KMS-11 (cell line): ENCODE data around the gene SLC2A4RG.

Source experiments
- H2AFZ ChIP-seq: fragments of 200-600 bp; sonication (generic); 2 replicates; pipeline ENCODE4 v1.6.1; 2016; ENCODE audit warnings: antibody characterized with exemption, mixed run types, low read depth
- H3K27ac ChIP-seq: fragments of 200-600 bp; sonication (generic); 2 replicates; pipeline ENCODE4 v1.6.1; 2016; ENCODE audit warnings: mild to moderate bottlenecking, mixed run types
- H3K27me3 ChIP-seq: fragments of 200-600 bp; sonication (generic); 2 replicates; pipeline ENCODE4 v1.6.1; 2017; ENCODE audit warnings: mild to moderate bottlenecking, low read depth, mixed run types, moderate library complexity; ENCODE audit not compliant: insufficient read depth
- H3K36me3 ChIP-seq: fragments of 200-600 bp; sonication (generic); 2 replicates; pipeline ENCODE4 v1.6.1; 2017; ENCODE audit warnings: mild to moderate bottlenecking, mixed run types; ENCODE audit not compliant: insufficient read depth
- H3K4me1 ChIP-seq: fragments of 200-600 bp; sonication (generic); 2 replicates; pipeline ENCODE4 v1.6.1; 2016; ENCODE audit warnings: mild to moderate bottlenecking, low read depth, mixed run types; ENCODE audit not compliant: poor library complexity, severe bottlenecking
- H3K4me2 ChIP-seq: fragments of 200-600 bp; sonication (generic); 2 replicates; pipeline ENCODE4 v1.7.0; 2016; ENCODE audit warnings: mild to moderate bottlenecking, mixed run types
- H3K4me3 ChIP-seq: fragments of 200-600 bp; sonication (generic); IDR thresholded peaks from 2 replicates; pipeline ENCODE4 v1.6.1; 2017; ENCODE audit warnings: low read depth, low read length, mixed read lengths; ENCODE audit not compliant: insufficient read depth
- H3K79me2 ChIP-seq: fragments of 200-600 bp; sonication (generic); 2 replicates; pipeline ENCODE4 v1.6.1; 2016; ENCODE audit warnings: low read depth, mixed run types; ENCODE audit not compliant: insufficient read depth
- H3K9ac ChIP-seq: fragments of 200-600 bp; sonication (generic); 2 replicates; pipeline ENCODE4 v1.6.1; 2016; ENCODE audit warnings: mild to moderate bottlenecking, mixed run types
- H4K20me1 ChIP-seq: fragments of 200-600 bp; sonication (generic); 2 replicates; pipeline ENCODE4 v1.6.1; 2016; ENCODE audit warnings: mild to moderate bottlenecking, mixed run types; ENCODE audit not compliant: insufficient read depth
- TF ChIP-seq, protein P1 (sequence below): fragments of 200-600 bp; sonication (generic); conservative IDR thresholded peaks from 2 replicates; pipeline ENCODE4 v1.6.1; 2017; ENCODE audit warnings: low read depth, mild to moderate bottlenecking, antibody characterized with exemption, low read length, moderate library complexity, mixed read lengths

The SLC2A4RG gene

DNA sequence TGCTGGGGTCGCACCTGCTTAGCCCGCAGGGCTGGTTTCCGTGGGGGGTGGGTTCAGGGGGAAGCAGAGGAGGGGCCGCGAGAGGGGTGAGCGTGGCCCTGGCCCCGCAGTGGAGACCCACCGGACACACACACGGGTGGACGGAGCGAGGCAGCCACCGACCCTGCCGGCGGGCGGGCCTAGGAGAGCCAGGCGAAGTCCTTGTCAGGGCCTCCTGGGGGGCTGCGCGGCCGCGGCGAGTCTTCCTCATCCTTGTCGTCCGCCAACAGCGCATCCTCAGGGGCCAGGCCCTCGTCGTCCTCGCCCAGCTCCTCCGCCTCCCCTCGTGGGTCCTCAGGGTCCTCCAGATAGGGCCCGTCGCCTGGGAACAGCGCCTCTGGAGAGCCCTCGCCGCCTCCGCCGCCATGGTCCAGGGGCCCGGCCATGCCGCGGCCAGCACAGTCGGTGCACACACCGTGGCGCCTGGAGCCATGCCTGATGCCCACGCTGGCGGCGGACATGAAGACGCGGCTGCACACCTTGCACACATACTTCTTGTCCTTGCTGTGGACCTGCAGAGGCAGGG, 7.3 kb downstream of the SLC2A4RG start:
- no peaks in the 10 kb centered on the region for H3K79me2 ChIP-seq
- no peaks in the 10 kb centered on the region for H3K36me3 ChIP-seq
- H2AFZ ChIP-seq, result no peak overlapping the region
- no peak overlapping the region for H3K9ac ChIP-seq
- H3K27me3 ChIP-seq, result peaks cover 29% of the 10 kb centered on the region; the same call in 1 of the 2 replicates
- H3K4me2 ChIP-seq, result no peak overlapping the region
- no peak overlapping the region for H3K4me3 ChIP-seq
- TF ChIP-seq, protein P1, sequence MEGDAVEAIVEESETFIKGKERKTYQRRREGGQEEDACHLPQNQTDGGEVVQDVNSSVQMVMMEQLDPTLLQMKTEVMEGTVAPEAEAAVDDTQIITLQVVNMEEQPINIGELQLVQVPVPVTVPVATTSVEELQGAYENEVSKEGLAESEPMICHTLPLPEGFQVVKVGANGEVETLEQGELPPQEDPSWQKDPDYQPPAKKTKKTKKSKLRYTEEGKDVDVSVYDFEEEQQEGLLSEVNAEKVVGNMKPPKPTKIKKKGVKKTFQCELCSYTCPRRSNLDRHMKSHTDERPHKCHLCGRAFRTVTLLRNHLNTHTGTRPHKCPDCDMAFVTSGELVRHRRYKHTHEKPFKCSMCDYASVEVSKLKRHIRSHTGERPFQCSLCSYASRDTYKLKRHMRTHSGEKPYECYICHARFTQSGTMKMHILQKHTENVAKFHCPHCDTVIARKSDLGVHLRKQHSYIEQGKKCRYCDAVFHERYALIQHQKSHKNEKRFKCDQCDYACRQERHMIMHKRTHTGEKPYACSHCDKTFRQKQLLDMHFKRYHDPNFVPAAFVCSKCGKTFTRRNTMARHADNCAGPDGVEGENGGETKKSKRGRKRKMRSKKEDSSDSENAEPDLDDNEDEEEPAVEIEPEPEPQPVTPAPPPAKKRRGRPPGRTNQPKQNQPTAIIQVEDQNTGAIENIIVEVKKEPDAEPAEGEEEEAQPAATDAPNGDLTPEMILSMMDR, result no peak
- H3K4me1 ChIP-seq, result no peaks in the 10 kb centered on the region
- H4K20me1 ChIP-seq, result no peaks in the 10 kb centered on the region
- H3K27ac ChIP-seq, result no peak overlapping the region

DNA sequence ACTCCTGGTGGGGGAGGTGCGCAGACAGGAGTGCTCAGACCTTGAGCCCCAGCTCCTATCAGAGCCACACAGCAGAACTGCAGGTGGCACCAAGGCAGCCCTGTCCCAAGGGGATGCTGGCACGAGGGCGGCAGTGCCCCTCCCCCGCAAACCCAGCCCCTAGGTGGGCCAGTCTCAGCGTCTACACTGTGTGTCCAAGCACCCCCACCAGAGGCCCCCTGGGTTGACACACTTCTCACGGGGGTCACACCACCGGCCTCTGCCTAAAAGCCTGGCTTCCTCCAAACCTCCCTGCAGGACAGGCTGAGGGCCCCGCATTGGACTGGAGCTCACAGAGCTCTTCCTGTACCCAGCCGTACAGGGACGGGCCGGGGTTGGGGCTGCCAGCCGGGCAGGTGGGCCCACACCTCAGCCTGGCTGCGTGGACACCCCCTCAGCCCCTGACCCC, 8.1 kb downstream of the SLC2A4RG start:
- Histone ChIP-seq H3K36me3 (no peaks in the 10 kb centered on the region), H4K20me1 (no peaks in the 10 kb centered on the region), H3K4me3 (no peak overlapping the region), H3K27ac (no peak overlapping the region), H2AFZ (no peak overlapping the region), H3K4me2 (no peak overlapping the region), H3K4me1 (no peaks in the 10 kb centered on the region), H3K9ac (no peak overlapping the region), H3K79me2 (no peaks in the 10 kb centered on the region), H3K27me3 (peaks cover 29% of the 10 kb centered on the region; the same call in 1 of the 2 replicates)
- TF ChIP-seq, protein P1, result no peak

DNA sequence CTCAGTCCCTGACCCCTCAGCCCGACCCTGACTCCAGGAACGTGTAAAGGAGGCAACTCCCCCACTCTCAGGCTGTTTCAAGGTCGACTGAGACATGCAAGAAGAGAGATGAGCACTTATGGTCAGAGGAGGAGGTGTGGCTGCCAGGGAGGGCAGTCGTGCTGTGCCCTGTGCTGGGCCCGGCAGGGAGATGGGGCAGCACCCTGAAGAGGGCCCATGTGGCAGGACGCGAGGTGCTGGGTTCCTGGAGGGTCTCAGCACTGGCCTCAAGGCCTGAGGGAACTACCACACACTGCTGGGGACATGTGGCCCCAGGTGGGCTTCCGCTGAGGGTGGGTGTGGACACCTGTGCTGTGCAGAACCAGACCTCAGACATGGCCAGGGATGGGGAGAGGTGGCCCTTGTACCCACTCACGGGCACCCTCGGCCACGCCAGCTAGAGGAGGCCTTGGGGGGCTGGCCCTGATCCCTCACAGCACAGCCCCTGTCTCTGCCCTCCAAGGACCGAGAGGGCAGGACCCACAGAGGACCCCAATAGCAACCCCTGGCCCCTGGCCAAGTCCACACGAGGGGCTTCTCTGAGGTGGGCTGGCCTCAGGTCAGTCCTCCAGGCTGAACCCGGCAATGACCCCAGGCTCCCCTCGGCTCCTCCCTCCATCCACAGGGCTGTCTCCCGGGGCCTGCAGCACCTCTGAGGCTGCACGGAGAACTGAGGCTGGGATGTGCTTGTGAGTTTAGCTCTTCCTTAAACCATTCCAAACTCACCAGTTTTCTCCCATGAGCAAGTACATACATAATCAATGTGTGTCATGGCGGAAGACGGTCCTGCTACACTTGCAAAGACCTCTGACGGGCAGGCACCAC, 8.7 kb downstream of the SLC2A4RG start:
- no peaks in the 10 kb centered on the region for H3K4me1 ChIP-seq
- H3K79me2 ChIP-seq, result no peaks in the 10 kb centered on the region
- H3K4me2 ChIP-seq, result no peak overlapping the region
- H4K20me1 ChIP-seq, result no peaks in the 10 kb centered on the region
- H3K27ac ChIP-seq, result no peak overlapping the region
- H3K4me3 ChIP-seq, result no peak overlapping the region
- no peak overlapping the region for H3K9ac ChIP-seq
- TF ChIP-seq, protein P1, result no peak
- peaks cover 29% of the 10 kb centered on the region; the same call in 1 of the 2 replicates for H3K27me3 ChIP-seq
- H2AFZ ChIP-seq, result no peak overlapping the region
- no peaks in the 10 kb centered on the region for H3K36me3 ChIP-seq

DNA sequence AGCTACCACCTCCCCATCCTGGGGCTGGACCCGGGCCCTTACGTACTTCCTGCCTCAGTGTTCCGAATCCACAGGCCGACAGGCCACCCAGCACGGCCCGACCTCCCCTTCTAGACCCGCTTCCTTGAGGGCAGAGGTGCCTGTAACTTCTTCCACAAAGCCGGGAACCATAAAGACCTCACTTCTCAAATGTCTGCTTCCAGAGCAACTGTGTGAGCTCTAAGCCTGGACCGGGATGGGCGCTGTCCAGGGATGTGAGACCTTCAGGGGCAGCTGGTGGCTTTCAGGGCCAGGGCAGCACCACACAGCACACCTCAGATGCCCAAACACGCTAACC, 9.3 kb downstream of the SLC2A4RG start:
- H3K4me3 ChIP-seq, result no peak overlapping the region
- H3K9ac ChIP-seq, result no peak overlapping the region
- no peak overlapping the region for H2AFZ ChIP-seq
- H3K4me2 ChIP-seq, result no peak overlapping the region
- TF ChIP-seq, protein P1, result no peak
- no peak overlapping the region for H3K27ac ChIP-seq
- no peaks in the 10 kb centered on the region for H3K79me2 ChIP-seq
- H3K27me3 ChIP-seq, result peaks cover 33% of the 10 kb centered on the region; the same call in 1 of the 2 replicates
- H3K4me1 ChIP-seq, result no peaks in the 10 kb centered on the region
- H4K20me1 ChIP-seq, result no peaks in the 10 kb centered on the region
- no peaks in the 10 kb centered on the region for H3K36me3 ChIP-seq
